HEK293 (cell line): Measurements from ENCODE around the gene VPS4A.
A peak's percentile ranks its signal among the peaks of the same experiment; 100 is the strongest.

ENCODE experiments used
- CTCF ChIA-PET: fragments of 350-600 bp; formaldehyde crosslinking; extraction: SDS; loops from one replicate; lab custom pipeline; 2021; ENCODE audit warnings: antibody characterized with exemption; lab: Yijun Ruan, JAX
- POLR2A ChIA-PET: fragments of 300-600 bp; formaldehyde crosslinking; extraction: SDS; loops from one replicate; lab custom pipeline; 2020; ENCODE audit warnings: antibody characterized with exemption, inconsistent platforms; lab: Yijun Ruan, JAX
- H3K27ac ChIP-seq: fragments of 200-500 bp; sonication (Bioruptor generic); 2 replicates; pipeline ENCODE4 v1.5.1; 2014; ENCODE audit warnings: low read depth, low read length, control low read depth, inconsistent platforms; ENCODE audit errors: extremely low read depth
- H3K36me3 ChIP-seq, 2 experiments: fragments of 200-500 bp in 1 of 2; sonication (Bioruptor generic) in 1 of 2; 1 replicate in 1 of 2; 2 replicates in 1 of 2; pipeline ENCODE4 v1.5.1; 2014 to 2017; ENCODE audit warnings: inconsistent platforms in 2 of 2, low read length in 2 of 2; ENCODE audit not compliant: control insufficient read depth in 2 of 2, insufficient read depth in 1 of 2
- H3K4me1 ChIP-seq: fragments of 200-500 bp; sonication (Bioruptor generic); 2 replicates; pipeline ENCODE4 v1.5.1; 2014; ENCODE audit warnings: mild to moderate bottlenecking, low read length, inconsistent platforms; ENCODE audit not compliant: control insufficient read depth, insufficient read depth
- H3K4me3 ChIP-seq: 2 replicates; pipeline ENCODE4 v1.5.1; 2011; ENCODE audit warnings: low read depth, mild to moderate bottlenecking, control low read depth, low read length, moderate library complexity
- H3K9me3 ChIP-seq: fragments of 200-500 bp; sonication (Bioruptor generic); 2 replicates; pipeline ENCODE4 v1.5.1; 2014; ENCODE audit warnings: low read depth, low read length, inconsistent platforms; ENCODE audit not compliant: control insufficient read depth, insufficient read depth
- BCL11A ChIP-seq: fragments of 450-650 bp; formaldehyde crosslinking; IDR thresholded peaks from 2 replicates; pipeline ENCODE4 v1.5.1; 2016; ENCODE audit warnings: low read depth, missing biosample characterization, missing genetic modification characterization
- BCL11B ChIP-seq: fragments of 450-650 bp; formaldehyde crosslinking; IDR thresholded peaks from 2 replicates; pipeline ENCODE4 v1.5.1; 2016; ENCODE audit warnings: low read depth, missing biosample characterization, missing genetic modification characterization
- MZF1 ChIP-seq: fragments of 450-650 bp; formaldehyde crosslinking; IDR thresholded peaks from 2 replicates; pipeline ENCODE4 v1.5.1; 2017; ENCODE audit warnings: missing biosample characterization, missing genetic modification characterization, borderline replicate concordance
- PRDM1 ChIP-seq: fragments of 450-650 bp; formaldehyde crosslinking; IDR thresholded peaks from 2 replicates; pipeline ENCODE4; 2016; ENCODE audit warnings: missing biosample characterization, missing genetic modification characterization
- SCRT1 ChIP-seq: fragments of 450-650 bp; formaldehyde crosslinking; IDR thresholded peaks from 2 replicates; pipeline ENCODE4 v1.5.1; 2016; ENCODE audit warnings: missing biosample characterization, missing genetic modification characterization, borderline replicate concordance
- YY2 ChIP-seq: fragments of 450-650 bp; formaldehyde crosslinking; IDR thresholded peaks from 2 replicates; pipeline ENCODE4 v1.5.1; 2016; ENCODE audit warnings: missing biosample characterization, missing genetic modification characterization
- ZBTB20 ChIP-seq: fragments of 450-650 bp; formaldehyde crosslinking; IDR thresholded peaks from 2 replicates; pipeline ENCODE4 v1.5.1; 2016; ENCODE audit warnings: missing biosample characterization, missing genetic modification characterization
- ZBTB48 ChIP-seq: fragments of 450-650 bp; formaldehyde crosslinking; IDR thresholded peaks from 2 replicates; pipeline ENCODE4 v1.5.1; 2016; ENCODE audit warnings: missing biosample characterization, missing genetic modification characterization
- ZNF10 ChIP-seq: fragments of 450-650 bp; formaldehyde crosslinking; IDR thresholded peaks from 2 replicates; pipeline ENCODE4 v1.5.1; 2017; ENCODE audit warnings: missing biosample characterization, missing genetic modification characterization
- ZNF202 ChIP-seq: fragments of 450-650 bp; formaldehyde crosslinking; IDR thresholded peaks from 2 replicates; pipeline ENCODE4 v1.5.1; 2016; ENCODE audit warnings: missing biosample characterization, missing genetic modification characterization, borderline replicate concordance
- ZNF354C ChIP-seq: fragments of 450-650 bp; formaldehyde crosslinking; IDR thresholded peaks from 2 replicates; pipeline ENCODE4 v1.5.1; 2016; ENCODE audit warnings: missing biosample characterization, missing genetic modification characterization, low read depth, borderline replicate concordance
- ZNF48 ChIP-seq: fragments of 450-650 bp; formaldehyde crosslinking; IDR thresholded peaks from 2 replicates; pipeline ENCODE4 v1.5.1; 2016; ENCODE audit warnings: missing biosample characterization, missing genetic modification characterization
- ZNF549 ChIP-seq: fragments of 450-650 bp; IDR thresholded peaks from 2 replicates; pipeline ENCODE4 v1.5.1; 2018; ENCODE audit warnings: missing biosample characterization, missing genetic modification characterization, mild to moderate bottlenecking, inconsistent platforms, moderate library complexity
- ZNF555 ChIP-seq: fragments of 450-650 bp; formaldehyde crosslinking; conservative IDR thresholded peaks from 2 replicates; pipeline ENCODE4 v1.5.1; 2017; ENCODE audit warnings: missing biosample characterization, mild to moderate bottlenecking, missing genetic modification characterization, inconsistent platforms
- ZNF571 ChIP-seq: fragments of 450-650 bp; formaldehyde crosslinking; IDR thresholded peaks from 2 replicates; pipeline ENCODE4 v1.5.0; 2017; ENCODE audit warnings: missing biosample characterization, missing genetic modification characterization
- ZNF768 ChIP-seq: fragments of 450-650 bp; formaldehyde crosslinking; IDR thresholded peaks from 2 replicates; pipeline ENCODE4 v1.5.1; 2018; ENCODE audit warnings: missing biosample characterization, mild to moderate bottlenecking, missing genetic modification characterization
- TF ChIP-seq, protein P1 (sequence below): fragments of 450-650 bp; formaldehyde crosslinking; IDR thresholded peaks from 2 replicates; pipeline ENCODE4 v1.5.1; 2016; ENCODE audit warnings: missing biosample characterization, missing genetic modification characterization
- TF ChIP-seq, protein P2 (sequence below): fragments of 450-650 bp; formaldehyde crosslinking; IDR thresholded peaks from 2 replicates; pipeline ENCODE4 v1.5.1; 2016; ENCODE audit warnings: missing biosample characterization, missing genetic modification characterization
- TF ChIP-seq, protein P3 (sequence below): fragments of 450-650 bp; formaldehyde crosslinking; IDR thresholded peaks from 2 replicates; pipeline ENCODE4 v1.5.1; 2016; ENCODE audit warnings: missing biosample characterization, missing genetic modification characterization, borderline replicate concordance
- TF ChIP-seq, protein P4 (sequence below): fragments of 450-650 bp; IDR thresholded peaks from 2 replicates; pipeline ENCODE4 v1.5.1; 2018; ENCODE audit warnings: missing biosample characterization, missing genetic modification characterization

The VPS4A gene

DNA sequence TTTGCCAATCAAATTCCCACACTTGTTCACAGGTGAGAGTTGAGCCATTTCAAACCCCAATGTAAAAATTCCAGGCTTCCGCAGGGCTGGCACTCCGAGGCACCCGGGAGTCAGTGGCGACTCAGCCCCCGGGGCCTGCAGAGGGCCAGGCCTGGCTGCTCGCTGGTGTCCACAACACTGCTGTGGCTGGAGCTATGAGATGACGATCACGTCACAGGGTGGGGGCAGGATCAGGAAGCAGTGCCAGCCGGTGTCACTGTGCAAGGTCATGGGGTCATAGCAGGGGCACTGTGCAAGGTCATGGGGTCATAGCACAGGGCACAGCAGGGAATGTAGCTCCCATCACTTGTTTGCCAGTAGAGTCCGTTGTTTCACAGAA is 7.8 kb downstream of the VPS4A start:
- TF ChIP-seq, protein P1, sequence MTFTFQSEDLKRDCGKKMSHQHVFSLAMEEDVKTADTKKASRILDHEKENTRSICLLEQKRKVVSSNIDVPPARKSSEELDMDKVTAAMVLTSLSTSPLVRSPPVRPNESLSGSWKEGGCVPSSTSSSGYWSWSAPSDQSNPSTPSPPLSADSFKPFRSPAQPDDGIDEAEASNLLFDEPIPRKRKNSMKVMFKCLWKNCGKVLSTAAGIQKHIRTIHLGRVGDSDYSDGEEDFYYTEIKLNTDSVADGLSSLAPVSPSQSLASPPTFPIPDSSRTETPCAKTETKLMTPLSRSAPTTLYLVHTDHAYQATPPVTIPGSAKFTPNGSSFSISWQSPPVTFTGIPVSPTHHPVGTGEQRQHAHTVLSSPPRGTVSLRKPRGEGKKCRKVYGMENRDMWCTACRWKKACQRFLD (tag by site-specific recombination) = no peak
- TF ChIP-seq ZBTB20 (tag by site-specific recombination) (no peak), ZNF549 (no peak), ZNF555 (tag by site-specific recombination) (no peak), ZNF10 (tag by site-specific recombination) (no peak), ZNF768 (tag by site-specific recombination) (no peak), BCL11A (tag by site-specific recombination) (peak; percentile 74; the same call in 1 of the 2 replicates), ZNF202 (tag by site-specific recombination) (no peak), BCL11B (tag by site-specific recombination) (peak; percentile 18; the same call in 1 of the 2 replicates)
- TF ChIP-seq, protein P2, sequence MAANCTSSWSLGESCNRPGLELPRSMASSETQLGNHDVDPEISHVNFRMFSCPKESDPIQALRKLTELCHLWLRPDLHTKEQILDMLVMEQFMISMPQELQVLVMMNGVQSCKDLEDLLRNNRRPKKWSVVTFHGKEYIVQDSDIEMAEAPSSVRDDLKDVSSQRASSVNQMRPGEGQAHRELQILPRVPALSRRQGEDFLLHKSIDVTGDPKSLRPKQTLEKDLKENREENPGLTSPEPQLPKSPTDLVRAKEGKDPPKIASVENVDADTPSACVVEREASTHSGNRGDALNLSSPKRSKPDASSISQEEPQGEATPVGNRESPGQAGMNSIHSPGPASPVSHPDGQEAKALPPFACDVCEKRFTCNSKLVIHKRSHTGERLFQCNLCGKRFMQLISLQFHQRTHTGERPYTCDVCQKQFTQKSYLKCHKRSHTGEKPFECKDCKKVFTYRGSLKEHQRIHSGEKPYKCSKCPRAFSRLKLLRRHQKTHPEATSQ = no peak
- no peak overlapping the region for H3K27ac ChIP-seq
- ChIA-PET POLR2A (no interaction called here), CTCF (interaction anchor here (0.6 kb wide), 2 partner anchors 65 to 93 kb away, joined by 3 to 5 read pairs; no protein-coding TSS in a partner anchor)
- H3K9me3 ChIP-seq = no peaks in the 10 kb centered on the region
- peaks cover 20 to 94% of the 10 kb centered on the region in 2 experiments; a peak in 2 of 3 replicates for H3K36me3 ChIP-seq
- no peak overlapping the region for H3K4me3 ChIP-seq
- H3K4me1 ChIP-seq = no peaks in the 10 kb centered on the region

DNA sequence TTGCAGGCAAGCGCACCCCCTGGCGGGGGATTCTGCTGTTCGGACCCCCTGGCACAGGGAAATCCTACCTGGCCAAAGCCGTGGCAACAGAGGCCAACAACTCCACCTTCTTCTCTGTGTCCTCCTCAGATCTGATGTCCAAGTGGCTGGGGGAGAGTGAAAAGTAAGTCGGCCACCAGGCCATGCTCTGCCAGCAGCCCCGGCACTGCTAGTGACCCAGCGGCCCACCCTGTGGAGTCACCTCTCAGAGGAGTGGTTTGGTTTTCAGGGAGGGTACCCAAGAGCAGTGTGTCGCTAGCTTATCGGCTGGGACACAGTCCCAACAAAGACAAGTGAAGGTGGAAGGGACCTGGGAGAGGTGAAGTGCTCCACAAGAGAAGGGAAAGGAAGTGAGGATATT is 8.2 kb downstream of the VPS4A start:
- ChIA-PET POLR2A (no interaction called here), CTCF (interaction anchor here (0.6 kb wide), 1 partner anchor 64 kb away, joined by 3 read pairs; no protein-coding TSS in a partner anchor)
- Histone ChIP-seq H3K4me3 (no peak overlapping the region), H3K27ac (no peak overlapping the region), H3K9me3 (no peaks in the 10 kb centered on the region), H3K4me1 (peaks cover 2% of the 10 kb centered on the region; the same call in 1 of the 2 replicates), H3K36me3 (peaks cover 17 to 94% of the 10 kb centered on the region in 2 experiments; a peak in 2 of 3 replicates)
- TF ChIP-seq PRDM1 (tag by site-specific recombination) (peak; percentile 9; the same call in 1 of the 2 replicates), YY2 (tag by site-specific recombination) (no peak), ZNF48 (tag by site-specific recombination) (no peak), MZF1 (tag by site-specific recombination) (no peak), ZNF571 (tag by site-specific recombination) (no peak)

DNA sequence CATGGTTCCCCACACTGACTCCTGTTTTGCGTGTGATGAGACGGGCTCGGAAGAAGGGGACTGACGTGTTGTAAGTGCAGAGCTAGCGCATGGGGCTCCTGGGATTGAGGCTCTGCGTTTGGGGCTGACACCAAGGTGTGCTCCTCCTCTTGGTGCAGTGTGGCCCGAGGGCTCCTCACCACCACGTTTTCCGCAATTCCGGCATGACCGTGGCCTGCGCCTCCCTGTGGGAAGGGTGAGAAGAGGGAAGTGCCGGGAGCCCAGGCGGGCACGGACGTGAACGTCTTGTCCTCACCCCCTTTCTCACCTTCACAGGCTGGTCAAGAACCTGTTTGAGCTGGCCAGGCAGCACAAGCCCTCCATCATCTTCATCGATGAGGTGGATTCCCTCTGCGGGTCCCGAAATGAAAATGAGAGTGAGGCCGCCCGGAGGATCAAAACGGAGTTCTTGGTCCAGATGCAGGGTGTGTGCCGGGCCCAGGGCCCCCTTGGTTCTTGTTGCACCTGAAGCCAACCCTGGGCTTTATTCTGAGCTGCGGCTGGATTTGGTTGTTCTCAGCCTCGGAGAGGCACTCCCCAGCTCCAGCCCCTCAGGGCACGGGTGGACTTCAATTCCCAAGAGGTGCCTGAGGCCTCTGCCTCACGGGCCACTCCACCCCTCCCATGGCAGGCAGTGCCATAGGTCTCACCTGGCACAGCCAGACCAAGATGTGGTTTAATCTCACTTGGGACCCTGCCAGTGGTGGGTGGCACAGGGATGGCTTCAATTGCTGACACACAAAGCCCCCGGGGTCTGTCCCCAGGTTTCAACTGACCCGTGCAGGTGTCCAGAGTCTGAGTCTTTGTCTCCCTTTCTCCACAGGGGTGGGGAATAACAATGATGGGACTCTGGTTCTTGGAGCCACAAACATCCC is 8.9 kb downstream of the VPS4A start:
- TF ChIP-seq ZBTB48 = no peak
- no peak for TF ChIP-seq ZNF354C
- TF ChIP-seq, protein P3, sequence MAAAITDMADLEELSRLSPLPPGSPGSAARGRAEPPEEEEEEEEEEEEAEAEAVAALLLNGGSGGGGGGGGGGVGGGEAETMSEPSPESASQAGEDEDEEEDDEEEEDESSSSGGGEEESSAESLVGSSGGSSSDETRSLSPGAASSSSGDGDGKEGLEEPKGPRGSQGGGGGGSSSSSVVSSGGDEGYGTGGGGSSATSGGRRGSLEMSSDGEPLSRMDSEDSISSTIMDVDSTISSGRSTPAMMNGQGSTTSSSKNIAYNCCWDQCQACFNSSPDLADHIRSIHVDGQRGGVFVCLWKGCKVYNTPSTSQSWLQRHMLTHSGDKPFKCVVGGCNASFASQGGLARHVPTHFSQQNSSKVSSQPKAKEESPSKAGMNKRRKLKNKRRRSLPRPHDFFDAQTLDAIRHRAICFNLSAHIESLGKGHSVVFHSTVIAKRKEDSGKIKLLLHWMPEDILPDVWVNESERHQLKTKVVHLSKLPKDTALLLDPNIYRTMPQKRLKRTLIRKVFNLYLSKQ (tag by site-specific recombination) = no peak
- TF ChIP-seq SCRT1 = no peak
- TF ChIP-seq, protein P4, sequence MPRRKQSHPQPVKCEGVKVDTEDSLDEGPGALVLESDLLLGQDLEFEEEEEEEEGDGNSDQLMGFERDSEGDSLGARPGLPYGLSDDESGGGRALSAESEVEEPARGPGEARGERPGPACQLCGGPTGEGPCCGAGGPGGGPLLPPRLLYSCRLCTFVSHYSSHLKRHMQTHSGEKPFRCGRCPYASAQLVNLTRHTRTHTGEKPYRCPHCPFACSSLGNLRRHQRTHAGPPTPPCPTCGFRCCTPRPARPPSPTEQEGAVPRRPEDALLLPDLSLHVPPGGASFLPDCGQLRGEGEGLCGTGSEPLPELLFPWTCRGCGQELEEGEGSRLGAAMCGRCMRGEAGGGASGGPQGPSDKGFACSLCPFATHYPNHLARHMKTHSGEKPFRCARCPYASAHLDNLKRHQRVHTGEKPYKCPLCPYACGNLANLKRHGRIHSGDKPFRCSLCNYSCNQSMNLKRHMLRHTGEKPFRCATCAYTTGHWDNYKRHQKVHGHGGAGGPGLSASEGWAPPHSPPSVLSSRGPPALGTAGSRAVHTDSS (tag by site-specific recombination) = 0 out of 2 replicates have a peak, but pooled peaks have one; percentile 10
- ChIA-PET POLR2A (interaction anchor here (0.5 kb wide), 1 partner anchor 38 kb away, joined by 4 read pairs; no protein-coding TSS in a partner anchor), CTCF (no interaction called here)
- H3K36me3 ChIP-seq = peaks cover 14 to 95% of the 10 kb centered on the region in 2 experiments; a peak in 2 of 3 replicates
- H3K4me1 ChIP-seq = peaks cover 4% of the 10 kb centered on the region; the same call in 1 of the 2 replicates
- no peaks in the 10 kb centered on the region for H3K9me3 ChIP-seq
- no peak overlapping the region for H3K4me3 ChIP-seq
- no peak overlapping the region for H3K27ac ChIP-seq
